Superior temporal gyrus (tissue), 1 donor: Measurements from ENCODE around the gene HTR3C.
"Not testable (repeated sequence)": the region's sequence is repeated elsewhere in the genome, so short reads cannot be mapped to it uniquely, and the experiment has no call there.

ENCODE experiments used
- DNase-seq: peaks from one replicate; pipeline ENCODE4 v3.0.0-alpha.2; 2016; ENCODE audit errors: extremely low spot score

The HTR3C gene

DNA sequence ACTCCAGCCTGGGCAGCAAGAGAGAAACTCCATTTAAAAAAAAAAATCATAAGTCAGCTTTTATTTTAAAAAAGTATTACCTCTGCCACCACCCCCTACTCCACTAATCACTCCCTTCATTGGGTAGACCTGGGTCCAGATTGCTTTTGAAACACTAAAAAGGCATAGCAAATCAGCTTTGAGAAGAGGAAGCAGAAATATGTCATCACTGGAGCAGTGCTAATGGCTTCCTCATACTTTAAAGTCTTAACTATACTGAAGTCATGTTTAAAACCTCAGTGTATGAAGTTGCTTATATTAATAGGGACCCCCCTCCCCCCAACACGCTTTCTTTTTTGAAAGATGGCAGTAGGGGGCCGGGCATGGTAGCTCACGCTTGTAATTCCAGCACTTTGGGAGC is 22.3 kb upstream of the HTR3C start:
- no peak for DNase-seq

DNA sequence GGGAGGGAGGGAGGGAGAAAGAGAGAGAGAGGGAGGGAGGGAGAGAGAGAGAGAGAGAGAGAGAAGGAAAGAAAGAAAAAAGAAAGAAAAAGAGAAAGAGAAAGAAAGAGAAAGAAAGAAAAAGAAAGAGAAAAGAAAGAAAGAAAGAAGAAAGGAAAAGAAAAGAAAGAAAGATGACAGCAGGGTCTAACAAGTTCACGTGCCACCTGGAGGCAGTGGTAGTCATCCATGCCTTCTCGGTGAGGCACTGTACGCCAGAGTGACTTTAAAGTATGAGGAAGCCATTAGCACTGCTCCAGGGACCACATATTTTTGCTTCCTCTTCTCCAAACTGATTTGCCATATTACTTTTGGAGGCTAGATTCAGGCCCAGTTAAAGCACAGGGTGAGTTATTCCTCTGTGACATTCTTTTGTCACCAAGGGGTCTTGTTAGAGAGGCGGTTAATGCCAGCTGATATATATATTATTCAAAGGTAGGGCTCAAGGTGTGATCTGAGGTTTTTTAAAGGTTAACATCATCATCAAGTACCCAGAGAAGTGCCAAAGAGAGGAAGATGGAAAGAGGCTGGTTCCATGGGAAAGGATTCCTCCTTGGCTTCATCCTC is 21.6 kb upstream of the HTR3C start, which contains the start of gene HTR3D:
Gene HTR3D, plus strand, starts transcription at position 556 of the 606 bp plus-strand sequence. Its CDS starts 0 bp downstream, at position 556.
- DNase-seq: no peak

DNA sequence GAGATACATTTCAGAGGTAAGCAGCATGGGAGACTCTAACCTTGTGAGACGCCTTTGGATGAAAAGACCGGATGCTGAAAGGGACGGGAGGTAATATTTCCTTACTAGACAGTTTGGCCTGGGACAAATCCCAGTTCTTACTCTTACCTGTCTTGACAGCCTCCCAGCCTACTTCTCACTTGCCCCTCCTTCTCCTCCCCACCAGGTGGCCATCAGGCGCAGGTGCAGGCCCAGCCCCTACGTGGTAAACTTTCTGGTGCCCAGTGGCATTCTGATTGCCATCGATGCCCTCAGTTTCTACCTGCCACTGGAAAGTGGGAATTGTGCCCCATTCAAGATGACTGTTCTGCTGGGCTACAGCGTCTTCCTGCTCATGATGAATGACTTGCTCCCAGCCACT is 15.0 kb upstream of the HTR3C start:
- DNase-seq: no peak

DNA sequence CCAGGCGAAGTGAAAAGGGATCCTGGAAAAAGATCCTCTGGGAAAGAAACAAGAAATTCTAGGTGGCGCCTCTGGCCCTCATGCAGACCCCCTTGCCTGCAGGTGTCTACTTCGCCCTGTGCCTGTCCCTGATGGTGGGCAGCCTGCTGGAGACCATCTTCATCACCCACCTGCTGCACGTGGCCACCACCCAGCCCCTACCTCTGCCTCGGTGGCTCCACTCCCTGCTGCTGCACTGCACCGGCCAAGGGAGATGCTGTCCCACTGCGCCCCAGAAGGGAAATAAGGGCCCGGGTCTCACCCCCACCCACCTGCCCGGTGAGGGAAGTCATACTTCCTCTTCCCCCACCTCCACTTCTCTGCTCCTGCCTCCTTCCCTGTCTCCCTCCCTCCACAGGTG is 14.5 kb upstream of the HTR3C start:
- not testable (repeated sequence) for DNase-seq

DNA sequence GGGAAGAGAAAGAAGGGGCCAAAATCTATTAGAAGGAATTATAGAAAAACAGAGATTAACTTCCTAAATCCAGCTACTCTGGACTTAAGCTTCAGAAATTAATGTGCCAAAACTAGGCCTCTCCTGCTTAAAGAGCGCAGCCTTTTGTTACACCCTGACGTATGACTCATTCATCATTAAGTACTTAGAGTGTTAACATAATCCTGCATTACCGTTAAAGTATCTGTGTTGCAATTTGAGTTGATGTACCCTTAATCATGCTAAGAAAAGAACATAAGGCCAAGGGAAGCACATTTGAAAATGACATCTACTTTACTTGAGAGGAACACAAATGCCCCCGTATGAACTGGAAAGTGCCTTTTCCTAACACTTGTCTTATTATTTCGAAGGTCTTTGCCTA is 13.4 kb upstream of the HTR3C start:
- no peak for DNase-seq

DNA sequence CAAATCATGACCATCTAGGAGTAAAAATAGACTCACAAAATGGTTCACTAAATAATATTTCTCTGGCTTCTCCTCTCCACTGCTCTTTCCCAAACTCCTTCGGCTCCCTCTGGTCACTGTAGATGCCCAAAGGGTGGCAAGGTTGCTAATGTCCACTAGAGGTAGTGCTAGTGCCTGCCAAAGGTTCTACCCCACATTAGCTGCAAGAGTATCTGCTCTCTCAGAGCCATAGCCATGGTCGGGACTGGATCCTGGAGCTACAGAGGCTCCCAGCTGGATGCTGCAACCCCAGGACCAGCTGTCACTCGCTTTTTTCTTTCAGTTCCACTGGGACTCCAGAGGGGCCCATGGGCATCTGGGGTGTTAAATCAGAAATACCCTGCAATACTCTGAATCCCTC is 12.8 kb upstream of the HTR3C start:
- no peak for DNase-seq

DNA sequence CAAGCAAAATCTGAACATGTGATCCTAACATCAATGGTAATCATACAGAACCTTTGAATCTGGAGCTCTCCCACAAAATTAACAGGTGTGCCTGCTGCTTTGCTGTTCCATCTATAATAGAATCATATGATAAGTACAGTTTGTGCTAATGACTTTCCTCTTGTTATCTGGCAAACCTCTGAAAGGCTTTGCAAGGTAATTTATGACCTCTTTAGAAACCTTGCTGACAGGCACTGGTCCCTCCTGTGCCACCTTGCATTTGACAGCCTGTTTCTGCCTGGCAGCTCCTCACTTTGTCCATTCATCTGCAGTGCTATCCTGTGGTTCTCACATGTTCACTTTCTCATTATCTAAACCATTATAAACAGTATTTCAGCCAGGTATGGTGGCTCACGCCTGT is 10.2 kb upstream of the HTR3C start:
- DNase-seq: no peak

DNA sequence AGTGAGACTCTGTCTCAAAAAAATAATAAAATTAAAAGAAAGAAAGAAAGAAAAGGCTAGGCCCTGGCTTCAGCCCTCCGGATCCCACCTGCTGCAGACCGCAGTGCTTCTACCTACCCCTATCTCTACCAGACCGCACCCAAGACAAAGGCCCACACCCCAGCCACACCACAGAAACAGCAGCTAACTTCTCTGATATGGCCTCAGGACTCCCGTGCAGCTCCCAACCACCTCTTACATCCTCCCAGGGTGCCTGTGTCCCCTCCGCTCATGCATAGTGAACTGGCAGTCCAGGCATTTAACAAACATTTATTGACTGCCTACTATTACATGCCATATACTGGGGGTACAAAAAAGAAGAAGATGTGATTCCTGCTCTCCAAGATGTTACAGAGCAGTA is 6.9 kb upstream of the HTR3C start:
- DNase-seq: no peak

DNA sequence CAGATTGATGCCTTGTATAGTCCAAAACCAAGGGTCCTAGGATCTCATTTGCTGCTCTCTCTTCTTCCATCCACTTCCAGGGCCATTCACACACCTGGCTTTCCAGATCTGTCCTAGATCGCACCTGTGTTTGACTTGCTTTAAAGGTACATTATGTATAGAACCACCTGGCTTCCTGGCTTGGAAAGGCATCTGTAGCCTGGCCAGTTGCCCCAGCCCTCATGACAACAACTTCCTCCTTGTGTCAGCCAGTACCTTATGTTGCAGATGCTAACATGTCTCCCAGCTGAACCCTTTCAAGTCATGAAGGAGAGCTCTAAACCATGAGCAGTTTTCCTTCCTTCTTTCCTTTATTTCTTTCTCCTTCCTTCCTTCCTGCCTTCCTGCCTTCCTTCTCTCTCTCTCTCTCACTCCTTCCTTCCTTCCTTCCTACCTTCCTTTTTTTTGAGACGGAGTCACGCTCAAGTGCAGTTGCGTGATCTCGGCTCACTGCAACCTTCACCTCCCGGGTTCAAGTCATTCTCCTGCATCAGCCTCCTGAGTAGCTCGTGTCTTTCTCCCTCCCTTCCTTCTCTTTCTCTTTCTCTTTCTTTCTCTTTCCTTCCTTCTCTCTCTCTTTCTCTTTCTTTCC is 2.5 kb upstream of the HTR3C start:
- DNase-seq: no peak

DNA sequence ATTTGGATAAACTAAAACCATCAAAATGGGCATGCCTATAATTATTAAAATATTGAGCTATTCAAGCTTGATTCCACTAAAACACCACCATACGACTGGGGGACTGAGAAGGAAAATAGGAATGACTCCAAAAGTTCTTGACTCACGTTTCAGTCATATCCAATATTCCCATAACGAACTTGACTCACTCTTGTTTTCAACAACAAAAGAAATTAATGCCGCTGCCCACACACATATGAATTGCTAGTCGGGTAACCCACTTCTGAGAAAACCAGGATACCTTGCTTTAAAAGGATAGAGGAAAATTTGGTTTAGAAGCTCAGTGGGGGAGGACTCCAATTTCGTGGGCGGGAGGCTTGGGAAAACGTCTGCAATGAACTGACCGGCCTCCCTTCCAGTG is 5.2 kb downstream of the HTR3C start:
- no peak for DNase-seq

DNA sequence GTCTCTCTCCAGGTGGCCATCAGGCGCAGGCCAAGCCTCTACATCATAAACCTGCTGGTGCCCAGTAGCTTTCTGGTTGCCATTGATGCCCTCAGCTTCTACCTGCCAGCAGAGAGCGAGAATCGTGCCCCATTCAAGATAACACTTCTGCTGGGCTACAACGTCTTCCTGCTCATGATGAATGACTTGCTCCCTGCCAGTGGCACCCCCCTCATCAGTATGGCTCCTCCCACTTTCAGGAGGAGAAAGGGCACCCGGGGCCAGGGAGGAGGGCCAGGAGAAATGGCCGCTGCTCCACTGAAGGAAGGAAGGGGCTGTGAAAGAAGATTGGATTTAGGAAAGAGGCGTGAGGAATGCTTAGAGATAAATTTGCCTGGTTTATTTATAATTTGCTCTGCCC is 6.6 kb downstream of the HTR3C start:
- DNase-seq: no peak

DNA sequence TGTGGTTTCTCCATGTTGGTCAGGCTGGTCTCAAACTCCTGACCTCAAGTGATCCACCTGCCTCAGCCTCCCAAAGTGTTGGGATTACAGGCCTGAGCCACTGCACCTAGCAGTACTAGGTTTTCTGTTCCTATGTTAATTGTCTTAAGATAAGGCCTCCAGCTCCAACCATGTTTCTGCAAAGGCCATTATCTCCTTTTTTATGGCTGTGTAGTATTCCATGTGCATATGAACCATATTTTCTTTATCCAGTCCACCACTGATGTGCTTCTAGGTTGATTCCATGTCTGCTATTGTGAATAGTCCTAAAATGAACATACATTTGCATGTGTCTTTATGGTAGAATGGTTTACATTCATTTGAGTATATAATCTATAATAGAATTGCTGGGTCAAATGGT is 9.8 kb downstream of the HTR3C start:
- no peak for DNase-seq

DNA sequence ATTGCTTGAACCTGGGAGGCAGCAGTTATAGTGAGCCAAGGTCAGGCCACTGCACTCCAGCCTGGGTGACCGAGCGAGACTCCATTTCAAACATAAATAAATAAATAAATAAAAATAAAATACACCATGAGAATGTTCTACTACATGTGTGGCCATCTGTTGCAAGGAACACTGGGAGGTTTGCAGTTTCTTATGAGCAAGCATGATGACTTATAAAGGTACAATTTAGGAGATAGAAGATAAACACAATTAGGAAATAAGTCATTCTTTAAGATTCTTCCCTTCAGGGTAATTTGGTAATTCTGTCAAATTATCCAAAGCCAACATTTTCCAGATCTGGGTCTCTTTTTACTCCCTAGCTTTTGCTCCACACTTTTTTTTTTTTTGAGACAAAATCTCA is 13.4 kb downstream of the HTR3C start:
- no peak for DNase-seq

DNA sequence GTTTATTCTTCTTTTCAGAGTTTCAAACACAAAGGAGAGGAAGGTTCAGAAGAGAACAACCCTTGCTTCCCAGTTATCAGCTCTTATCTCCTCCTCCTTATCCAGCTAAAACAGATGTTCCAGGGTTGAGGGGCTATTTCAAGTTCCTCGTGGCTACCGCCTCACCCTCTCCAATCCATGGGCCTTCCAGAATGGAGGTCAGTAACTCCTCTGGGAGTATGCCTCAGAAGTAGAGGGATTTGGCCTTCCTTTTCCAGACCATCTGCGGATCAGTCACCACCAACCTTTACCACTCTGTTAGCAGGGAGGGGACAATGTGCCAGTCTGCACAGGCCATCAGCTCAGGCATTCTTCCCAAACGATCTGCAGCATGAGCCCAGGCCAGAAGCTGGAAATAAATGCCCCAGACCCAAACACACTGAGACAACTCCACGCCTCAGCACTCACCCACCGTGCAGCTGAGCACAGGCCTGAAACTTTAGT is 14.8 kb downstream of the HTR3C start:
- no peak for DNase-seq

DNA sequence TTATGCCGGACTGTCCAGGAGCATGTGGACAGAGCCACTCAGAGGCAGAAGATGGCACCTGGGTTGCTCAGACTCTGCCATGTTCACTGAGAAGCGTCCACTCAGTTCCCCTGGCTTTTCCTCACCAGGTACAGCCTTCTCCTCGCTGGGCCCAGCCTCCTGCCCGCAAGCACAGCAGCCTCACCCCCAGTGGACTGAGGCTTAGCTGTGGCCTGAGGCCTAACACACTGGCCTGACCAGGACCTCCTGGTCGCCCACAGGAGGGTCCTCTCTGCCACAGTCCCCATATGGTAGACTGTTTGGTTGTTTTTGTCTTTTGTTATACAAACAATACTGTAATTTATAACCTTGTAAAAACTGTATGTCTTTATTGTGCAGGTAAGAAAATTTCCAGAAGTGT is 15.5 kb downstream of the HTR3C start:
- no peak for DNase-seq

DNA sequence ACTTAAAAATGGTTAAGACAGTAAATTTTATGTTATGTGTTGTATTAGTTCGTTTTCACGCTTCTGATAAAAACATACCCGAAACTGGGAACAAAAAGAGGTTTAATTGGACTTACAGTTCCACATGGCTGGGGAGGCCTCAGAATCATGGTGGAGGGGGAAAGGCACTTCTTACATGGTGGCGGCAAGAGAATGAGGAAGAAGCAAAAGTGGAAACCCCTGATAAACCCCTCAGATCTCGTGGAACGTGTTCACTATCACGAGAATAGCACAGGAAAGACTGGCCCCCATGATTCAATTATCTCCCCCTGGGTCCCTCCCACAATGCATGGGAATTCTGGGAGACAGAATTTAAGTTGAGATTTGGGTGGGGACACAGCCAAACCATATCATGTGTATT is 18.3 kb downstream of the HTR3C start:
- not testable (repeated sequence) for DNase-seq

DNA sequence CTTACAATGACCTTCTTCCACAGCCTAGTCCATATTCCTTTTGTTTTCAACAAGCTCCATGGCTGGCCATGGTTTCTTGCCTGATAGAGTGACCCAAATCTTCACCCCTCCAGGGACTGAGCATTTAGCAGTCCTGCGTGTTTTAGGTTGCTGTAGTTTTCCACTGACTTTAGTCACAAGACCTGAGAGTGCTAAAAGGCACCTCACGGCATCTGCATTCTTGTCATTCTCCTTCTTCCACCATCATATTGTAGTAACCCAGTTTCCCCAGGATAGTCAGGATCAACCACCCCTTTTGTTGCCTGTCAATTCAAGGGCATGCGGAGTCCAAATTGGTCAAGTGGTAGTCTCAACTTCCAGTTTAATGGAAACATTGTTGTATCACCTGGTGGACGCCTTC is 20.8 kb downstream of the HTR3C start:
- DNase-seq: no peak

DNA sequence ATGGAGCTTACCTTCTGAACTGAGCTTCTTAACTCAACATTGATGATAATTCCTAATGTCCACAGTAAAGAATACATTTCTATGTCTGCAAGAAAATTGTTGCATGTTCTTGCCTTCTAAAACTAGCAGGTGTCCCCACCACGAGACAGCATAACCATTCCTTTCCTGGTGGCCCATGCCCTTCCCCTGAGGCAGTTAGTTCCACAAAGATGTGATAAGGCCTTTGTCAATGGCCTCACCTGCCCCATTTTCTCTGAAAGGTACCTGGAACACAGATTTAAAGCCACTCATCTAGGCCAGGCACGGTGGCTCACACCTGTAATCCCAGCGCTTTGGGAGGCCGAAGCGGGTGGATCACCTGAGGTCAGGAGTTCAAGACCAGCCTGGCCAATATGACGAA is 23.1 kb downstream of the HTR3C start:
- no peak for DNase-seq

DNA sequence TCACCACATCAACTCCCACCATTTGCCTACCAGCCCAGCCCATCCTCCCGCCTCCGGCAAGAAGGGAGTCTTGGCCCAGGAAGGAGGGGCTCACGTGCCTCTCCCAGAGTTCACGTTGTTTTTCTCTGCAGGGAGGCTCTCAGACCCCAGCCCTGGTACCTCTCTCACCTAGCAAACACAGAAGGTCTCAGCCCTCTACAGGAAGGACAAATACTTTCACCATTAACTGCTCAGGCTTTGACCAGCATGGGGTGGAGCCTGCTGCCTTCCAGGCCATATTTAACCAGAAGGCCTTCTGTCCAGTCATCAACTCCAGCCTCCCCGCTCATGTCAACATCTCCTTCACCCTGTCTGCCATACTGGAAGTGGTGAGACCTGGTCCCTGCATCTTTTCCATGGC is 25.0 kb downstream of the HTR3C start:
- DNase-seq: no peak

DNA sequence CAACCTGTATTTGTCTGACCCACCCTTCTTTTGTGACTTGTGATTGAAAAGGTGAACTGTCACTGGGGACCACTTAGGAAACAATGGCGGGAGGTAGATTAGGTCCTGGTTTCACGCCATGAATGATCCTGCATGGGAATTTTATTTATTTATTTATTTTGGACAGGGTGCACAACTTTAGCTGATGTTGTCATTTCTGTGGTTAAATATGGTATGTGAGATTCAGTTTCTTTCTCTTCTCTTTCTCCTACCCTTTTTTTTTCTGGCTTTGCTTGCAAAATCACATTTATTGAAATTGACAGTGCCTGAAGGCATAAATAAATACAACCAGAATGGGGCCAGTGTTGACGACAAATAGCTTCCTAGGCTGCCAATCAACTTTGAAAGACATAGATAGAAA is 26.0 kb downstream of the HTR3C start:
- DNase-seq: no peak

DNA sequence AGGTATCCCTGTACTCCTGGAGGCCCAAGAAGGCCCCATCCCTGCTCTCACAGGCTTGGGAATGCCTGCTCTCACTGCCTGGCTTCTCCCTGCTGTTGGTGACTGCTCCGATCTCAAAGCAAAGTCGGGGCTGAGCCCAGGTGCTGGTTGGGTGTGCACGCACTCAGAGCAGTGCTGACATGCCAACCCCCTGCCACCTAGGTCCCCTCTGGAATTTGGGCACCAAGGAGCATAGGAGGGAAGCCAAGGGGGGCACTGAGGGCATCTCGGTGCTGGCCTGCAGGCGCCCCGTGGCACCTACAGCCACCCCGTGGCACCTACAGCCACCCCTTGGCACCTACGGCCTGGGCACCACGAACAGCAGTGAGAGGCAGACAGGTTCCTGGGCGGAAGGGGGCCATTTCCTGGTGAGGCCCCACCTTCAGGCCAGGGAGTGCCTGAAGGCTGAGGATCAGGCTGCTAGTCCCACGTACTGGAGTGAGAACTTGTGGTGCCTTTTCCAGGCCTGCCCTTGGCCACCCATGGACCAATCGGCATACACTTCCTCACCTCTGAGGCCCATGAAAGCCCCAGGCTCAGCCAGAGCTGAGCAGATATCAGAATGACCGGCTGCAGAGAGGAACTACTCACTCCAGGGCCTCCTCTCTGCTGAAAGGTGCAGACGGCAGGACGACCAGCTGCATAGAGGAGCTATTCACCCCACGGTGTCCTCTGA is 28.4 kb downstream of the HTR3C start:
- DNase-seq: no peak

DNA sequence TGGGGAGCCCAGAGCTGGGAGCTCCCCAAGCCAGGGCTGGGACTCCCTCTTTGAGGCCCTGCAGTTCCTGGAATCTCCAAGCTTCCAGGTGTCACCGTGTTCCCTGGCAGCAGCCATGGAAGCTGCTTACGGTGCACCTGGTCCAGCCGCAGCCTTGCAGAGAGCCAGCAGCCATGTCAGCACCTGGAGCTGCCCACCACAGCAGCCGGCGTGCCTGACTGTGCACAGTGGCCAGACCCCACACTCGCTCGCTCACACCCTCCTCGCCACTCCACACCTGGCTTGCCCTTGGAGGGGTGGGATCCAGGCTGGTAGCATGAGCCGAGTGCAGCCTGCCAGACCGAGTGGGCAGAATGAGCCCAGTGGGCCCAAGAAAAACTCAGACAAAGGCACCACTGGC is 29.2 kb downstream of the HTR3C start:
- no peak for DNase-seq

DNA sequence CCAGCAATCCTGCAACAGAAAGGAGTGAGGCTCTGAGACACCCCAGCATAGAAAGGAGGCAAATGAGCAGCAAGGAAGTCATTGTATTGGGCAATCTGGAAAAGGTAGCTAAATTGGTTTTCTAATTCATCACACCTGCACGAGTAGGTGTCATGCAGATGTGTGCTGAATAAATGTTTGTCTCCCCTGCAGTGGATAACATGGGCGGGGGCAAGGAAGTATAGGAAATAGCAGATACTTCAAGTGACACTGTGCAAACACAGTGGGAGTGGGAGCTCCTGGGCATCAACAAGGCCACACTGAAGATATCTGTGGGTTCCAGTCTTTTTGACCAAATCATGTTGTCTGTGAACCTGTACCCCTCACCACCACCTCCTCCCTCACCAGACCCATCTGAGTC is 29.6 kb downstream of the HTR3C start:
- DNase-seq: no peak
